C1 segment of cervical spinal cord (tissue), 14 donors: ENCODE results near the gene MIDN.
A peak's percentile ranks its signal among the peaks of the same experiment; 100 is the strongest.
"Not testable (repeated sequence)": the region's sequence is repeated elsewhere in the genome, so short reads cannot be mapped to it uniquely, and the experiment has no call there.

Experiments
- DNase-seq, 14 donors: peaks; one replicate each; lab custom pipeline; 2025; lab: John Stamatoyannopoulos, UW

MIDN gene

GRCh38 chr19:1245494-1246264 is 2.7 kb upstream of the MIDN start:
- DNase-seq, result peak in 4 of 14 donors; percentile 28 to 51 (median 30)

GRCh38 chr19:1246265-1247087 is 1.9 kb upstream of the MIDN start:
- DNase-seq, result not testable (repeated sequence)

- no peak for DNase-seq
Observed at GRCh38 chr19:1247748-1248138, 640 bp upstream of the MIDN start.

GRCh38 chr19:1248786-1249297 is 459 bp downstream of the MIDN start:
- DNase-seq, result peak in 13 of 14 donors; percentile 27 to 91 (median 81)

GRCh38 chr19:1249298-1249989 is 1.1 kb downstream of the MIDN start:
- peak in 13 of 14 donors; percentile 41 to 95 (median 88) for DNase-seq

GRCh38 chr19:1249990-1250436 is 1.6 kb downstream of the MIDN start:
- DNase-seq, result no peak

GRCh38 chr19:1250437-1251260 is 2.3 kb downstream of the MIDN start:
- peak in 12 of 14 donors; percentile 23 to 75 (median 54) for DNase-seq

GRCh38 chr19:1251330-1252220 is 3.2 kb downstream of the MIDN start:
- peak in 11 of 14 donors; percentile 54 to 83 (median 67) for DNase-seq

GRCh38 chr19:1252221-1252820 is 3.9 kb downstream of the MIDN start:
- peak in 13 of 14 donors; percentile 75 to 99 (median 92) for DNase-seq

GRCh38 chr19:1252821-1253513 is 4.6 kb downstream of the MIDN start:
- peak; percentile 80 to 99 (median 91) for DNase-seq

- DNase-seq, result no peak
Observed at GRCh38 chr19:1253514-1254080, 5.2 kb downstream of the MIDN start.

- peak in 9 of 14 donors; percentile 18 to 63 (median 34) for DNase-seq
Observed at GRCh38 chr19:1254081-1254527, 5.7 kb downstream of the MIDN start.

GRCh38 chr19:1254530-1255185 is 6.3 kb downstream of the MIDN start:
- DNase-seq, result peak in 1 of 14 donors; percentile 19

GRCh38 chr19:1255186-1256161 is 7.1 kb downstream of the MIDN start:
- peak in 13 of 14 donors; percentile 10 to 91 (median 58) for DNase-seq

GRCh38 chr19:1256646-1257474 is 8.5 kb downstream of the MIDN start:
- no peak for DNase-seq
